CMK (cell line): Measurements from ENCODE around the gene USH1C.

Source experiments
- DNase-seq: peaks from one replicate; pipeline ENCODE4 v3.0.0-alpha.2; 2010; ENCODE audit warnings: low read depth

USH1C gene

DNA sequence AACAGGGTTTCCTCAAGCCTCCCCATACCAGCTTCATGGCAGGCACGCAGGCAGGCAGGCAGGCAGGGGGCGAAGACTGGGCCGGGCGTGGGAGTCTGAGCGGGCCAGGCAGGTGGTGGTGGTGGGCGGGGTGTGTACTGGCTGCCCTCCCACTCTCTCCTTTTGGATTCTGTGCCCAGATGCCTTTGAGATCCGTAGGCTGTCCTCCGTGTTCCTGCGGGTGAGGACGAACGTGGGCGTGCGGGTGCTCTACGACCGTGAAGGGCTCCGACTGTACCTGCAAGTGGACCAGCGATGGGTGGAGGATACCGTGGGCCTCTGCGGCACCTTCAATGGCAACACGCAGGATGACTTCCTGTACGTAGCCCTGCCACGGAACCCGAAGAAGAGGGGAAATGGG lies 25.8 kb upstream of the USH1C start:
- no peak for DNase-seq

DNA sequence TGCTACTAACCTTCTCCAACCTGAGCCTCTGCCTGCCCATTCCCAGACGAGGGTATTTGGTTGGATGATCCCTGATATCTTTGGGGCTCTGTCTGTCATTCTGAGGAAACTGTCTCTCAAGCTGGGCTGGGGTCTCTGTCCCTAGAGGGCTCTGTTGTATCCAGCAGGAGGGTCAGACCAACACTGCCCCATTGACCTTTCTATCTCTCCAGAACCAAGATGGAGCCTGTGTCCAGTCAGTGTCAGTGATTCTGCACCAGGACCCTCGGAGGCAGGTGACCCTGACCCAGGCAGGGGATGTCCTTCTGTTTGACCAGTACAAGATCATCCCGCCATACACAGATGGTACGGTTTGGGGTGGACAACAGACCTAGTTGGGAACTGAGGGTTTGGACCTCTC lies 24.7 kb upstream of the USH1C start:
- no peak for DNase-seq

DNA sequence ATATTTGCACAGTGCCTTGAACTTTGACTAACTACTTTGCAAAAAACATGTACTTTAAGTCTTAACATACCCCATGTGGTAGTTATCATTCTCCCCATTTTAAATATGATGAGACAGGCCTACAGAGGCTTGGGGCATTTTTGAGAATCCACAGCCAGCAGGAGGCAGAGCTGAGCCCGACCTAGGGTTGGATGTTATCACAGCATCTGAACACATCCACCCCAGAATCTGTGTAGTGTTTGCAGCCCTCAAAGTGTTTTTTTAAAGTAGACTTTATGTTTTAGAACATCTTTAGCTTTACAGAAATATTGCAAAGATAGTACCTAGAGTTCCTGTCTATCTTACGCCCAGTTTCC lies 20.4 kb upstream of the USH1C start:
- DNase-seq = no peak

DNA sequence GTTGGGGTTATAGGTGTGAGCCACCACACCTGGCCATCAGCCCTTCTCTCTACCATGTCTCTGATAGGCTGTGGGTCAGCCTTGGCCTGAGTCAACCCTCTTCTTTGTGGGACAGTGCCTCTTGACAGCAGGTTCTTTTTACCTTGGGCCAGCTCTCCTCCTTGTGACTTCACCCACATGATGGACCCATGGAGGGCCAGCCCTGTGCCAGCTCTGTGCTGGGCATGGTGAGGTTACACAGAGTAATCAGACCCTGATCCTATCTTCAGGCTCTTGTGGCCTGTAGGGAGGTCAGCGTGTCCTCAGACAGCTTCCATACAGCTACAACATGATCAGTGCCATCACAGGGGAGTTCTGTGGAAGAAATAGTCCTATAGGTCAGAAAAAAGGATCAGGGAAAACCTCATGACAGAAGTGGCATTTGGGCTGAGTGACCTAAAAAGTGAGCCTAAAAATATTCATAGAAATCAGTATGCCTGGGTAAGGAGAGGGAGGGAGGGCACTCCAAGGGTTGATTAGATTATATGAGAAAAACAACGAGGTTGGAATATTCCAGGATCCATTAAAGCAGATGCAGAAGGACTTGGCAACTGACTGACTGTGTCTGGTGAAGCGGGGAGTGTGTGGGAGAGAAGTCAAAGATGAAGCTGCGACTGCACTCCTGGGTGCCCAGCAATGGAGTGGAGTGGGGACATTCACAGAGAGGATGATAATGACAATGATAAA lies 19.9 kb upstream of the USH1C start:
- DNase-seq = no peak

DNA sequence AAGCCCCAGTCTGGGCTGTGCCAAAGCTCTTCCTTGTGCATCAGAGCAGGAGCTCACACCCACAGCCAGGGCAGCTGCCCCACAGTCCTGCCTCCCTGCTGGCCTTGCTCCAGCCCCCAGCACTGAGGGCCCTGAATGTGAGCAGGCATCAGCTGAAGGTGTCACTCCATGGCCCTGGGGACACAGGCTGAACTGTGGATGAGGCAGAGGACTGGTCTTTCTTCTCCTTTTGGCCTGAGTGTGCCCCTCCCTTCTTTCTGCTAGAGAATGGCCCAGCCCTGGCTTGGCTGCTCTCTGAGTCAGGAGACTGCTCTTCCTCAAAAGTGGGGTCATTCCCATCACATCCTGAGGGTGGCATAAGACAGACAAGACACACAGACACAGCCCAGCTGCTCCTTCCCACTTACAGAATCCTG lies 19.0 kb upstream of the USH1C start:
- DNase-seq = no peak

DNA sequence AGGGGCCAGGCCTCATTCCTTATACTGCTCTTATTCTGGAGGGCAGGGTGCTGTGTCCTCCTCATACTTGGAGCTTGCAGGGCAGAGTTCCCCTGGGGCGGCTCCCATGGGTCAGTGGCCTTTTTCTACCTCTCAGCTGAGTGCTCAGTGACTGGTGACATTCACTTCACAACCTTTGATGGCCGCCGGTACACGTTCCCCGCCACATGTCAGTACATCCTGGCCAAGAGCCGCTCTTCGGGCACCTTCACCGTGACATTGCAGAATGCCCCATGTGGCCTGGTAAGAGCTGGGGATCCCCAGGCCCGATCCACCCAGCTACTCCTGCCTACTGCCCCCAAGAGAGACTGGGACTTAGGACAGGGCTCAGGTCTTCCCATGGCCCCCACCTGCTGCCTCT lies 17.3 kb upstream of the USH1C start:
- DNase-seq = no peak

DNA sequence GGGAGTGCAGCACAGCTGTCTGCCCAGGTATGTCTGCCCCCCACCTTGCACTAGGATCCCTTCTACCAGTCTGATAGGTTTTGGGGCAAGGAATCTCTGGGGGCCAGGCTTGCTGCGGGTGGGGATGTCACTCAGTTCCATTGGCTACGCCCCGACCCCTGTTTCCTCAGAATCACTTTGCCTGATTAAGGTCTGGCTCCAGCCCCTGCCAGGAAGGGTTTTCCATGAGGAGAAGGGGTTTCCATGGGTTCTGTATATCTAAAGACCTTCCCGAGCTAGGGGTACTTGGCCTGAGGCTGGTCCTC lies 16.8 kb upstream of the USH1C start:
- no peak for DNase-seq

DNA sequence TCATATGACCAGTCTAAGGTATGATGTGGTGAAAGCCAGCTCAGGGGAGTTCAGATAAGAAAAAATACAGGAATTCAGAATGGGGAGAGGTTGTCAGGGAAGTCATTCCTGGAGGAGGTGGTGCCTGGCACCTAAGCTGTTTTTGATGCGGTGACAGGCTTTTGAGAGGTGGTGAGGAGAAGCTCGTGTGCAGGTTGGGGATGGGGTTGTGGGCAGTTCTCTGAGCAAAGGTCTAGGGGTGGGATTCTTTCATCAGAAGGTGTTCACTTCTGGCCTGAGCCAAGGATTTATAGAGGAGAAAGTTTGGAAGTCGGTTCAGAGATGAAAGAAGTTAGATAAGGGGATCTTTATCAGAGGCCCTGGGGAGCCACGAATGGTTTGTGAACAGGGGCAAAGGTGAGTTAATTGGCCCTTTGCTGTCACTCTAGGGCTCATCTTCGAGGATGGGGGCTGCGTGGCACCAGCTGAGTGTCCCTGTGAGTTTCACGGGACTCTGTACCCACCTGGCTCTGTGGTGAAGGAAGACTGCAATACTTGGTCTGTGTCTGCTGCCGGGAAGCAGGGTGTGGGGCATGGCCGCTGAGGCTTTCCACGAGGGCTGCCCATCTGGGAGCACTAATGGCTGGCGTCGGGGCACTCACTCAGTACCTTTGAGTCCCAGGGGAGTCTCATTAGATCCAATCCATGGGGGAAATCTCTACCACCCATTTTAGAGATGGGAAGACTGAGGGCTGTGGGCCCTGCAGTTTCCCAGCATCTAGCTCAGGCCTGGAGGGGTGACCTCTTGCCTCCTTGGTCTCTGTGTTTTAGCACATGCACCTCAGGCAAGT lies 16.3 kb upstream of the USH1C start:
- no peak for DNase-seq

DNA sequence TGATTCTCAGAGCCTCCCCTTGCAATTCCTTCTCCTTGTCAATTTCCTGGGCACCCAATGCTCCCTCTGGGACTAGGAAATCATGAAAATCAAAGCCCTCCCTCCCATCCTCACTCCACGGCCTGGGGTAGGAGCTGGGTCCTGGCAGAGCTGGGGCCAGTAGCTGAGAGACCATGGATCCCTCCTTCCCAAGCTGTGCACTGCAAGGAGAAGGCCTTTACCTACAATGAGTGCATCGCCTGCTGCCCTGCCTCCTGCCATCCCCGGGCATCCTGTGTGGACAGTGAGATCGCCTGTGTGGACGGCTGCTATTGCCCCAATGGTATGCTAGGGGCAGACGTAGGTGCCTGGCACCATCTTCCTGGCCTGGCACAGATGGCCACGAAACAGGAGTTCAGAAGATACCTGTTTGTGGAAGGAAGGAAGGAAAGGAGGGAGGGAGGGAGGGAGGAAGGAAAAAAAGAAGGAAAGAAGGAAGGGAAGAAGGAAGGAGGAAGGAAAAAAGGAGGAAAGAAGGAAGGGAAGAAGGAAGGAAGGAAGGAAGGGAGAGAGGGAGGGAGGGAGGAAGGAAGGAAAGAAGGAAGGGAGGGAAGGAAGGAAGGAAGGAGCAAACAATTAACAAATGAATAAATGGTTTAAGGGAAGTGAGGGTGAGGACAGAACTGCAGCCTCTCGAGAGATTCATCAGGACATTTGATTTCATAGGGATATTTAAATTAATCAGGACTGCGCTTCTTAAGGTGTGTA lies 15.3 kb upstream of the USH1C start:
- no peak for DNase-seq

DNA sequence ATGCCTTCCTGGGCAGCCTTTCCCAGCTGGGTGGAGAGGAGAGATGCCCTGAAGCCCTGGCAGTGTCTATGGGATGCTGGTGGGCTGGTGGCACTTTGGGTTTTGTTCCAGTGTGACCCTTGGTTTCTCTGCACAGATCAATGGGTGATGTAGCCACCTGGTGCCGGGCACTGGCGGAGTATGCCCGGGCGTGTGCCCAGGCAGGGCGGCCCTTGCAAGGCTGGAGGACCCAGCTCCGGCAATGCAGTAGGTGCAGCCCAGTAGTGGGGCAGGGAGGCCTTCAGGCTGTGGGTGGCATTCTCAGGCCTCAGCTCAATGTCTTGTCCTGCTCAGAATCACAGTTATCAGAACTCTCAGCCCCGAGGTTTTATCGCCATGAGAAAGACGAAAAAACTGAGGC lies 14.7 kb upstream of the USH1C start:
- no peak for DNase-seq

DNA sequence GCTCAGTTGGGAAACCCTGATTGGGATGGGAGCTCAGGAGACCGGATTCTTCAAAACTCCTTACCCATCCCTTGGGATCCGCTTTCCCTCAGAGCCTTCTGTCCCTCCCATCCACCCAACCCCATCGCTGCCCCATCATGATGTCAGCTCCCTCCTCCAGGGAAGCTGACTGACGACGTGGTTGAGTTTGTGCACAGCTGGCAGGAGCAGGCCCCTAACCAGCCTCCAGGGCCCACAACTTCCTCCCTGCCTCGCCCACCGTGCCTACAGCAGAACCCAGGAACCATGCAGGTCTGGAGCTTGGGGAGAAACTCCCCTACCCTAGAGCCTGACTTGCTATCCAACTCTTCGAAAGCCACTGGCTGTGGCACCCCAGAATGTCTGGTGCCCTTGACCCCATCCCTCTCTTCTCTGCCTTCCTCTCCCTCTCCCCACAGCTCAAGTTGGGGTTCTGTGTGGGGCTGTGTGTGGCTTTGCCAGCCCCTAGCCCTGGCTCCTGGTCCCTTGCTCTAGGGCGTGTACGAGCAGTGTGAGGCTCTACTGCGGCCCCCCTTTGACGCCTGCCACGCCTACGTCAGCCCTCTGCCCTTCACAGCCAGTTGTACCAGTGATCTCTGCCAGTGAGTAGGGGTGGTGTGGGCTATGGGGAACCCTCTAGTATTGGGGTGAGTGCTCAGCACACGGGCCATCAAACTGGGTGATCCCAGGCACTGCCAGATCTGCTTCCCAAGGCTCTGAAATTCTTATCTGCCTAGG lies 14.0 kb upstream of the USH1C start:
- DNase-seq = no peak

DNA sequence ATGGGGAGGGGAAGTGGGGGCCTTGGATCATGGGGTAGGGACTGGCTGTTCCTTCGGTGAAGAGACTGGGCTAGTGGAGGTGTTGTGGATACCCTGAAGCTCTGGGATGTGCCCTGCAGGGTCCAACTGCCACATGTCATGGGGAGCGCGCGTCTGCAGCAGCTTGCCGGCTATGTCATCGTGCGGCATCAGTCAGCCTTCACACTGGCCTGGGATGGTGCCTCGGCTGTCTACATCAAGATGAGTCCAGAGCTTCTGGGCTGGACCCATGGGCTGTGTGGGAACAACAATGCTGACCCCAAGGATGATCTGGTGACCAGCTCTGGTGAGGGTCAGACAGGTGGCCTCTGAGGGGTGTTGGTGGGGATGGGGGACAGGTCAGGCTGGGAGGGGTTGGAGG lies 12.8 kb upstream of the USH1C start:
- no peak for DNase-seq

DNA sequence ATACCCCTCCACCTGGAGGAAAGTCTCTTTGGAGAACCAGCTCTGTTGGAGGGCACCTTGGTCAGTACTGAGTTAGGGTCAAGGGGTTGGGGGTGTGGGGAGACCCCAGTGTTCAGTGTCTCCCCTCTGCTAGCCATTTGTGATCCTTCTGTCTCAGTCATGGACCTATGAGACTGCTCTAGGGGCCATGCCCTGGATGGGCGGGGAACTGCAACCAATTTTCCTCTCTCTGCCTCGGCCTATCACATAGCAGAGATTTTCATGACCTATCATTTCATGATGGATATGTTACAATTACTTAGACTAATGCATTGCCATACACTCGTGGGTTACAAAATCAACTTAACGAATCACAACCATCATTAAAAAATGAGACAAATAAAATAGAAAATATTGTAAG lies 10.3 kb upstream of the USH1C start:
- DNase-seq = no peak

DNA sequence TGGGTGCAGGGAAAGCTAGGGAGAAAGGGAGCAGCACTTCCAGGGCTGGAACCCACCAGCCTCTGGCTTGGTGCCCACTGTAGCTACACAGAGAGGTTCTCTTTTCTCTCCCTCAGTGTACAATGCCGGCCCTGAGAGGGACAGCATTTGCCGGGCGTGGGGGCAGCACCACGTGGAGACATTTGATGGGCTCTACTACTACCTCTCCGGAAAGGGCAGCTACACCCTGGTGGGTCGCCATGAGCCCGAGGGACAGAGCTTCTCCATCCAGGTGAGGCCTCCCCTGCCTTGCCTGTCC lies 9.0 kb upstream of the USH1C start:
- no peak for DNase-seq

DNA sequence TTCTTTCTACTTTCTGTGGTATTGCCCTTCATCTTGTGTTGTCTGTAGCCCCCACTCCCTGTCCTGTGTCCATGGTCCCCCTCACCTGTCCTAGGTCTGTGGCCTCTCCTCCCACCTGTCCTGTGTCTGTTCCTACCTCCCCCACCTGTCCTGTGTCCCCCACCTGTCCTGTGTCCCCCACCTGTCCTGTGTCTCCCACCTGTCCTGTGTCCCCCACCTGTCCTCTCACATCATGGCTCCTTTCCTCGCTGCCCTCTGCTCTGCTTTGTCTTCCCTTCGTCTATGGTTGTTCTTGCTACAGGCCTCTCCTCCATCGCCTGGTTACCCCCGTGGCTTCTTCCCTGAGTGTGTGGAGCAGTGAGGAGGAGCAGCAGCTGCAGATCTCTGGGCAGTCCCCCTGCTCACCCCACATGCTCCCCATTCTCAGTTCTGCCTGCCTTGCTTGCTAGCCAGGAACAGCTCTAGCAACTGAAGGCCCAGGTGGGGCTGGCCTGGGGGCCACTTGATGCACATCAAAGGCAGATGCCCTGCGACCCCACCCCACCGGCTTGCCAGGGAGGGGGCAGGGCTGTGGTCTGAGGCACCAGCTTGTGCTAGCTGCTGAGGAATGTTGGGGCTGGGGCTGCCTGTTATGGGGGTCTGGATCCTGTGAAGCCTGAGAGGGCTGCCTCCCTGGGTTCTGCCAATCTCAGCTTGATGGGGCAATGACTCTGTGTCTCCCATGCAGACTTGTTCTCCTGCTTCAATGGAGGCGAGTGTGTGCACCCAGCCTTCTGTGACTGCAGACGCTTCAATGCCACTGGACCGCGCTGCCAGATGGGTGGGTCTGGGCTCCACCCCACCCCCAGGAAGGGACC lies 8.4 kb upstream of the USH1C start:
- no peak for DNase-seq

DNA sequence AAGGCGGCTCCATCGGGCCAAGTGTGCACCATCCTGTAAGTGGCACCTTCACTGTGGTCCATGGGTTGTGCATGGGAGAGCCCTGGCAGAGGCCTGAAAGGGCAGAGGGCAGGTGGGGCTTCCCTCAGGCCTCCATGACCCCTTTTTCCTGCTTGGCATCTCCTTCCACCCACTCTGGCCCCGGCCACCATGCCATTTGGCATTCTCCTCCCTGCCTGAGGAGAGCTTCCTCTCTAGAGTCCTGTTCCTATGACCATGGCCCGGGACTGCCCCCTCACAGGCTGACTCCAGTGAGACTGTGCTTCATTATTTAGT lies 7.8 kb upstream of the USH1C start:
- no peak for DNase-seq

DNA sequence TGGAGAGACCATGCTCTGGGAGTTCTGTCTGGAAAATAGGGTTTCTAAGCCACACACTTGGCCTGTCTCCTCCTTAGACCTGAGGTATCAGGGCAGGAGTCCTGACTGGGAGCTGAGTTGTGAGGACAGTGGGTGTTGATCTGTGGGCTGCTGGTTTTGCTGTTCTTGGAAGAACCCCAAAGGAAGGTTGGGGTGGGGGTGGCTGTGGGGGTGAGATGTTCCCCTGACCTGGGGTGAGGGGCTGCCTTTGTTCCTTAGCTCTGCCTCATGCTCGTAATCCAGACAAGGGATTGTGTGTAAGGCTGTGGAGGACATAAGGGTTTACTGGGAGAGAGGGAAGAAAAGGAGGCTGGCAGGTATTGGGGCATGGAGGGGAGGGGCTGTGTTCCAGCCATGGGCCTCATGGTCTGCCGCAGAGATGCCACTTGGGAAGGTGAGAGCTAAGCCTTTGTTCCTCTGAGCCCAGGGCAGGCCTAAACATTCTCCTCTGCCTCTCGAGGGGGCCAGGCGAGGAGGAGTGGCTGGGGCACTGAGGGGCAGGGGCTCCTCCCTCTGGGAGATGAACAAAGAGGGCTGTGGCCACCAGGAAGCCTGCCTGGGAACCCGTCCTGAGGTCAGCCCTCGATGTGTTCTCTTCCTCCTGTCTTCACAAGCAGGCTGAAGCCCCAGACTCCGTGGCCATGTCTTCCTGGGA lies 7.3 kb upstream of the USH1C start:
- DNase-seq = no peak

DNA sequence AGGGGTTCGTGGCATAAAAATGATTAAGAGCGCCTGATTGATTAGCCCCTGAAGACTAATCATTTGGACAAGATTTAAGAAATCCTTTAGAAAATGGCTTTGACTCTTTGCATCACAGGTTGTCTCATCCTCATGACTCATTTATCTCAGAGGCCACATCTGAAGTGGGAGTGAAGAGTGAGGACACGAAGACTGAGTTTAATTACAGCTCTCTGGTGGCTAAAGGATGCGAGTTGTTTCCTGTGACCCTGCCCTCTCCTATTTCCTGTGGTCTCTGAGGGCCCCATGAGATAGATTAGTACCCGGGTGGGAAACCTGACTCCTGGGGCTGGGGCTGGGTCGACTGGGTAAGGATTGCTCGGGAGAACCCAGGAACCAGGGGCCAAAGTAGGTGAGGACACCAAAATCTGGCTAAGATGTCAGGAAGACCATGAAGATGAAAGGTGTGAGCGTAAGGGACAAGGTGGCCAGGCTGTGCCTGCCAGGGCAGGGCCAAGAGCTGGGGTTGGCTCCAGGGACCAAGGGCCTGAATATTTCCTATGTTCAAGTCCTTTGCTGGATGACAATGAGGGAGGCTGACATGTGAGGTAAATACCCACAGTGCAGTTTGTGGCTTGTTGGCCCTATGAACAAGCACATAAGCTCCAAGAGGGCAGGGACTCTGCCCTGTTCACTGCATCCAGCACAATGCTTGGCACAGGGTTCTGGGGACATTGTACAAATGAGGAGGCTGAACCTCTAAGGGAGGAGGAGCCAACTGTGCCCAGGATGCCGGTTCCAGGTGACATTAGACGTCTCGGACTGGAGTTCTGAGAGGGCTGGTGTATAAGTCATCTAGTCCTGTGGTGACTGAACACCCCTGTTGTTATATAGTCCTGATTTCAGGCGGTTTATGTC lies 6.5 kb upstream of the USH1C start:
- DNase-seq = no peak

DNA sequence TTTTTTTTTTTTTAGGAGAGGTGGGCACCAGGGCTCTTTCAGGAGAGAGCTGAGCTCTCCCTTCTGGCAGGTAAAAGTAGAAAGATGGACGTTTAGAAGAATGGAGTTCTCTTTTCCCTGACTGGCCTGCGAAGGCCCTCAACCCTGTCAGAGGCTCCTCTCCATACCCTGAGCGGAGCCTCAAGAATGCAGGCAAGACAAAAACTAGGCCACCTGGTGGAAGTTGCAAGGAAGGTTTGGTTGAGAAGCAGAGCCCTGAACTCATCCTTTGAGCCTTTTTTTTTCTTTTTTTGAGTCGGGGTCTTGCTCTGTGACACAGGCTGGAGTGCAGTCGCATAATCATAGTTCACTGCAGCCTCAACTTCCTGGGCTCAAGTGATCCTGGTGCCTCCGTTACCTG lies 4.2 kb upstream of the USH1C start:
- no peak for DNase-seq

DNA sequence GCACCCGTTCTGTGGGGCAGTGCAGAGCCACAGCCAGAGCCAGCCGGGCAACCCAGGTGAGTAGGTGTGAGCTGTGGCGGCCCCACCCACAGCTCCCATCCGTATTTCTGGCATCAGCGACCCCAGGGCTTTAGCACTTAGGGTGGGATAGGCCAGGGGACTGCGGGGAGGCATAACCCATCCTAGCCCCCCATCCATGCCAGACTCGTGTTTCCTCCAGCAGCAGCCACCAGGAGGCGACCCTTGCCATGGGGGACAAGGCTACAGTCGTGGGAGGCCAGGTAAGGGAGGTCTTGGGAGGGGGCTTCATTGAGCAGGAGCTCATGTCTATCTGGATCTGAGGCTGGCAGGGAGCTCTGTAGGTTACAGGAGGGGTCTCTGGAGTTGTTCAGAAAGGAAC lies 3.7 kb upstream of the USH1C start:
- no peak for DNase-seq
